ENCODE measurements around the gene IMPA2. TPM values are rescaled to one million over a fixed set of nuclear protein-coding genes. Genes with fewer than 3 reads are reported as not detected.

Gene IMPA2
- total RNA-seq, 1 experiment from 2014 or later: 113 TPM

GRCh38 chr18:11982981-11983380 lies 1.7 kb downstream of the IMPA2 start (continued):
- TF ChIP-seq, protein P1, sequence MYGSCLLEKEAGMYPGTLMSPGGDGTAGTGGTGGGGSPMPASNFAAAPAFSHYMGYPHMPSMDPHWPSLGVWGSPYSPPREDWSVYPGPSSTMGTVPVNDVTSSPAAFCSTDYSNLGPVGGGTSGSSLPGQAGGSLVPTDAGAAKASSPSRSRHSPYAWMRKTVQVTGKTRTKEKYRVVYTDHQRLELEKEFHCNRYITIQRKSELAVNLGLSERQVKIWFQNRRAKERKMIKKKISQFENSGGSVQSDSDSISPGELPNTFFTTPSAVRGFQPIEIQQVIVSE (CRISPR knock-in tag; IDR thresholded peaks at IDR 0.05; ENCODE audit: borderline replicate concordance): no peak
- no peak for TF ChIP-seq RELA (CRISPR knock-in tag; IDR thresholded peaks at IDR 0.05; ENCODE audit: borderline replicate concordance)
- TF ChIP-seq SOX15 (CRISPR knock-in tag; IDR thresholded peaks at IDR 0.05): no peak
- no peak for TF ChIP-seq NFE2L1 (CRISPR knock-in tag; IDR thresholded peaks at IDR 0.05)
- TF ChIP-seq, protein P2, sequence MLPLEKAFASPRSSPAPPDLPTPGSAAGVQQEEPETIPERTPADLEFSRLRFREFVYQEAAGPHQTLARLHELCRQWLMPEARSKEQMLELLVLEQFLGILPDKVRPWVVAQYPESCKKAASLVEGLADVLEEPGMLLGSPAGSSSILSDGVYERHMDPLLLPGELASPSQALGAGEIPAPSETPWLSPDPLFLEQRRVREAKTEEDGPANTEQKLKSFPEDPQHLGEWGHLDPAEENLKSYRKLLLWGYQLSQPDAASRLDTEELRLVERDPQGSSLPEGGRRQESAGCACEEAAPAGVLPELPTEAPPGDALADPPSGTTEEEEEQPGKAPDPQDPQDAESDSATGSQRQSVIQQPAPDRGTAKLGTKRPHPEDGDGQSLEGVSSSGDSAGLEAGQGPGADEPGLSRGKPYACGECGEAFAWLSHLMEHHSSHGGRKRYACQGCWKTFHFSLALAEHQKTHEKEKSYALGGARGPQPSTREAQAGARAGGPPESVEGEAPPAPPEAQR (CRISPR knock-in tag; IDR thresholded peaks at IDR 0.05): no peak
- TF ChIP-seq ZNF396 (CRISPR knock-in tag; IDR thresholded peaks at IDR 0.05; ENCODE audit: borderline replicate concordance): no peak
- no peak for TF ChIP-seq IRF2 (CRISPR knock-in tag; IDR thresholded peaks at IDR 0.05; ENCODE audit: borderline replicate concordance, low read depth)
- no peak for TF ChIP-seq OVOL2 (CRISPR knock-in tag; IDR thresholded peaks at IDR 0.05; ENCODE audit: borderline replicate concordance)

DNA sequence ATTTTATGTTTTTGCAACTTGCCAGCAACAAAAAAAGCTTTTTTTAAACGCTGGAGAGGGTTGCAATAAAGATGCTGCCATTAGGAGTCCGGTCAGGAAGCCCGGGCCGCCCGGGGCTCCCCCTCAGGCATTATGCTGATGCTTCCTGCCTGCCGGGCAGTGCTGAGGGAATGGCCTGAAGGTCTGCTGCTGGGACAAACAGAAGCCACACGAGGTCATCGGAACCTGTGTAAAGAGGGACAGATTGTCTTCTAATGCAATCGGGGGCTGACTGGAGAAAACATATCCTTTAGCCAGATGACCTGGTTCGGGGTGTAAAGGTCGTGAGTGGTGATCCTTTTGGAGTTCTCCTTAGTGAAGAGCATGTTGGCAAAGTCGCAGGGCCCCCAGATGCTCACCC lies 2.3 kb downstream of the IMPA2 start:
- peak overlapping the region; percentile 96 for H3K4me3 Mint-ChIP-seq
- H3K9me3 Mint-ChIP-seq: no peaks in the 10 kb centered on the region
- ATAC-seq: no peak
- CTCF ChIA-PET: interaction anchor here (1.8 to 3.9 kb wide), 2 partner anchors 12 to 55 kb away, joined by 5 to 33 read pairs; no protein-coding TSS in a partner anchor
- POLR2A ChIA-PET: no interaction called here
- DNase-seq (ENCODE audit: low spot score): peak; percentile 63
- H3K27ac Mint-ChIP-seq: no peak overlapping the region
- no peaks in the 10 kb centered on the region for H3K27me3 Mint-ChIP-seq (ENCODE audit: low read depth)
- no peak for TF ChIP-seq ESRRA (CRISPR knock-in tag; IDR thresholded peaks at IDR 0.05; ENCODE audit: borderline replicate concordance)
- TF ChIP-seq OVOL2 (CRISPR knock-in tag; IDR thresholded peaks at IDR 0.05; ENCODE audit: borderline replicate concordance): no peak
- TF ChIP-seq KAT7 (CRISPR knock-in tag; IDR thresholded peaks at IDR 0.05; ENCODE audit: borderline replicate concordance): no peak
- no peak for TF ChIP-seq JUN (CRISPR knock-in tag; IDR thresholded peaks at IDR 0.05)
- TF ChIP-seq, protein P3, sequence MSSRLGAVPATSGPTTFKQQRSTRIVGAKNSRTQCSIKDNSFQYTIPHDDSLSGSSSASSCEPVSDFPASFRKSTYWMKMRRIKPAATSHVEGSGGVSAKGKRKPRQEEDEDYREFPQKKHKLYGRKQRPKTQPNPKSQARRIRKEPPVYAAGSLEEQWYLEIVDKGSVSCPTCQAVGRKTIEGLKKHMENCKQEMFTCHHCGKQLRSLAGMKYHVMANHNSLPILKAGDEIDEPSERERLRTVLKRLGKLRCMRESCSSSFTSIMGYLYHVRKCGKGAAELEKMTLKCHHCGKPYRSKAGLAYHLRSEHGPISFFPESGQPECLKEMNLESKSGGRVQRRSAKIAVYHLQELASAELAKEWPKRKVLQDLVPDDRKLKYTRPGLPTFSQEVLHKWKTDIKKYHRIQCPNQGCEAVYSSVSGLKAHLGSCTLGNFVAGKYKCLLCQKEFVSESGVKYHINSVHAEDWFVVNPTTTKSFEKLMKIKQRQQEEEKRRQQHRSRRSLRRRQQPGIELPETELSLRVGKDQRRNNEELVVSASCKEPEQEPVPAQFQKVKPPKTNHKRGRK (CRISPR knock-in tag; IDR thresholded peaks at IDR 0.05; ENCODE audit: borderline replicate concordance): no peak
- TF ChIP-seq IRF1 (CRISPR knock-in tag; IDR thresholded peaks at IDR 0.05): no peak
- no peak for TF ChIP-seq ZBTB21 (CRISPR knock-in tag; IDR thresholded peaks at IDR 0.05; ENCODE audit: borderline replicate concordance)
- TF ChIP-seq ZNF232 (CRISPR knock-in tag; IDR thresholded peaks at IDR 0.05): no peak
- no peak for TF ChIP-seq JAZF1 (CRISPR knock-in tag; IDR thresholded peaks at IDR 0.05)
- no peak for TF ChIP-seq ELF4 (CRISPR knock-in tag; IDR thresholded peaks at IDR 0.05; ENCODE audit: low read depth)
- no peak for TF ChIP-seq SOX15 (CRISPR knock-in tag; IDR thresholded peaks at IDR 0.05)
- TF ChIP-seq MXD4 (CRISPR knock-in tag; IDR thresholded peaks at IDR 0.05; ENCODE audit: borderline replicate concordance): no peak
- TF ChIP-seq NR2C2 (CRISPR knock-in tag; IDR thresholded peaks at IDR 0.05): no peak
- TF ChIP-seq, protein P4, sequence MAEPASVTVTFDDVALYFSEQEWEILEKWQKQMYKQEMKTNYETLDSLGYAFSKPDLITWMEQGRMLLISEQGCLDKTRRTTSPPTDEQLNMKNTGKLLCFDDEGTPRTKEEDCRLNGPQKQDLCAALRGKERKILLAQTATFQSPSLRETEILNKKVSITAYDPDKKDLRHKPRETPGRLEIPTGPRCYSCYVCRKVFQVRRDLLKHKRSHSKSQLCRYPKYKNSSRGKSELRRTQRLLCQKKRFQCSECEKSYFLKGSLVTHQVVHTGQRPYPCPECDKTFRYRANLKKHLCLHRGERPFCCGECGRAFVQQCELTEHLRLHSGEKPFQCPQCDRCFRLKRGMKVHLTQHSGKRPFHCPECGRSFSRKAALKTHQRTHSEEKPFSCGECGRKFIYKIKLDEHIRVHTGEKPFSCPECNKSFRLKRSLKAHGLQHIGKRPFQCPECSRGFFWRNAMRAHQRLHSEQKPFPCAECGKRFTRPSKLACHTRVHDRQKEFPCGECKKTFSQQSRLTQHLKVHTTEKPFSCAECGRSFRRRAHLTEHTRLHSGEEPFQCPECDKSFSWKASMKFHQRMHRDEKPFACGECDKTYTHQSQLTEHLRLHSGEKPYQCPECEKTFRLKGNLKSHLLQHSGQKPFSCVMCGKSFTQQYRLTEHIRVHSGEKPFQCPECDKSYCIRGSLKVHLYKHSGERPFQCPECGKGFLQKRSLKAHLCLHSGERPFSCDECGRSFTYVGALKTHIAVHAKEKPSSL (CRISPR knock-in tag; conservative IDR thresholded peaks at IDR 0.05): no peak
- TF ChIP-seq, protein P5, sequence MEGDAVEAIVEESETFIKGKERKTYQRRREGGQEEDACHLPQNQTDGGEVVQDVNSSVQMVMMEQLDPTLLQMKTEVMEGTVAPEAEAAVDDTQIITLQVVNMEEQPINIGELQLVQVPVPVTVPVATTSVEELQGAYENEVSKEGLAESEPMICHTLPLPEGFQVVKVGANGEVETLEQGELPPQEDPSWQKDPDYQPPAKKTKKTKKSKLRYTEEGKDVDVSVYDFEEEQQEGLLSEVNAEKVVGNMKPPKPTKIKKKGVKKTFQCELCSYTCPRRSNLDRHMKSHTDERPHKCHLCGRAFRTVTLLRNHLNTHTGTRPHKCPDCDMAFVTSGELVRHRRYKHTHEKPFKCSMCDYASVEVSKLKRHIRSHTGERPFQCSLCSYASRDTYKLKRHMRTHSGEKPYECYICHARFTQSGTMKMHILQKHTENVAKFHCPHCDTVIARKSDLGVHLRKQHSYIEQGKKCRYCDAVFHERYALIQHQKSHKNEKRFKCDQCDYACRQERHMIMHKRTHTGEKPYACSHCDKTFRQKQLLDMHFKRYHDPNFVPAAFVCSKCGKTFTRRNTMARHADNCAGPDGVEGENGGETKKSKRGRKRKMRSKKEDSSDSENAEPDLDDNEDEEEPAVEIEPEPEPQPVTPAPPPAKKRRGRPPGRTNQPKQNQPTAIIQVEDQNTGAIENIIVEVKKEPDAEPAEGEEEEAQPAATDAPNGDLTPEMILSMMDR (IDR thresholded peaks at IDR 0.05): no peak
- TF ChIP-seq FOXK1 (CRISPR knock-in tag; IDR thresholded peaks at IDR 0.05): no peak
- no peak for TF ChIP-seq SMAD4 (CRISPR knock-in tag; IDR thresholded peaks at IDR 0.05)
- TF ChIP-seq ZNF671 (CRISPR knock-in tag; IDR thresholded peaks at IDR 0.05): no peak
- TF ChIP-seq CREB1 (CRISPR knock-in tag; IDR thresholded peaks at IDR 0.05): no peak
- H3K4me1 Mint-ChIP-seq: peaks cover 69% of the 10 kb centered on the region
- 0 out of 2 replicates have a peak, but pooled peaks cover 5% of the 10 kb centered on the region for H3K36me3 Mint-ChIP-seq

Data from WTC11 (cell line).